ENCODE results near the gene DTD1.

DTD1 gene

GRCh38 chr20:18795366-18795765 is 207.5 kb downstream of the DTD1 start:
- DNase-seq (ENCODE audit: low read depth) = no peak

- DNase-seq (ENCODE audit: low read depth) = no peak
Measured at GRCh38 chr20:18796282-18796833, 208.5 kb downstream of the DTD1 start.

GRCh38 chr20:18801516-18801915 is 213.7 kb downstream of the DTD1 start:
- no peak for DNase-seq (ENCODE audit: low read depth)

GRCh38 chr20:18802012-18802634 is 214.3 kb downstream of the DTD1 start:
- no peak for DNase-seq (ENCODE audit: low read depth)

GRCh38 chr20:18805881-18806280 is 218.0 kb downstream of the DTD1 start:
- DNase-seq (ENCODE audit: low read depth) = no peak

- DNase-seq (ENCODE audit: low read depth) = no peak
Measured at GRCh38 chr20:18808712-18809111, 220.9 kb downstream of the DTD1 start.

- no peak for DNase-seq (ENCODE audit: low read depth)
Measured at GRCh38 chr20:18811186-18811585, 223.3 kb downstream of the DTD1 start.

- no peak for DNase-seq (ENCODE audit: low read depth)
Measured at GRCh38 chr20:18811904-18812303, 224.1 kb downstream of the DTD1 start.

GRCh38 chr20:18813483-18813882 is 225.6 kb downstream of the DTD1 start, which contains the start of gene SCP2D1:
TSS of gene SCP2D1 (plus strand) at chr20:18813783. CDS start at chr20:18813816, 33 bp downstream.
- DNase-seq (ENCODE audit: low read depth) = no peak

GRCh38 chr20:18815194-18815942 is 227.5 kb downstream of the DTD1 start:
- DNase-seq (ENCODE audit: low read depth) = no peak
